AG10803 (cell line): ENCODE measurements around the gene PRDM10.
A peak's percentile ranks its signal among the peaks of the same experiment; 100 is the strongest.

ENCODE experiments used
- DNase-seq: peaks from one replicate; pipeline ENCODE4 v3.0.0; 2010; ENCODE audit warnings: low read depth
- H3K4me3 ChIP-seq: 2 replicates; pipeline ENCODE4 v1.5.1; 2011; ENCODE audit warnings: mild to moderate bottlenecking, low read length, control low read depth
- CTCF ChIP-seq: conservative IDR thresholded peaks from 2 replicates; pipeline ENCODE4 v1.5.1; 2011; ENCODE audit warnings: mild to moderate bottlenecking, low read length, control low read depth, inconsistent platforms

Gene PRDM10

GRCh38 chr11:130040281-130040940 is 37.8 kb upstream of the PRDM10 start:
- no peak overlapping the region for H3K4me3 ChIP-seq
- no peak for DNase-seq
- no peak for TF ChIP-seq CTCF

GRCh38 chr11:130037881-130038585 is 35.4 kb upstream of the PRDM10 start:
- DNase-seq = no peak
- no peak for TF ChIP-seq CTCF
- H3K4me3 ChIP-seq = no peak overlapping the region

GRCh38 chr11:130037058-130037457 is 34.4 kb upstream of the PRDM10 start:
- DNase-seq = peak; percentile 83
- no peak for TF ChIP-seq CTCF

GRCh38 chr11:130034236-130034635 is 31.6 kb upstream of the PRDM10 start:
- TF ChIP-seq CTCF = no peak
- no peak for DNase-seq
- no peak overlapping the region for H3K4me3 ChIP-seq

More at GRCh38 chr11:130037058-130037457, 34.4 kb upstream of the PRDM10 start:
- no peak overlapping the region for H3K4me3 ChIP-seq

GRCh38 chr11:130032931-130033330 is 30.3 kb upstream of the PRDM10 start:
- no peak for TF ChIP-seq CTCF
- no peak overlapping the region for H3K4me3 ChIP-seq
- DNase-seq = no peak

- no peak for TF ChIP-seq CTCF
- H3K4me3 ChIP-seq = no peak overlapping the region
- DNase-seq = no peak
Measured at GRCh38 chr11:130031945-130032344, 29.3 kb upstream of the PRDM10 start.

GRCh38 chr11:130031056-130031455 is 28.4 kb upstream of the PRDM10 start:
- TF ChIP-seq CTCF = no peak
- no peak for DNase-seq
- H3K4me3 ChIP-seq = no peak overlapping the region
